GM10266 (cell line): ENCODE data around the gene LRSAM1.

Experiments used
- DNase-seq: peaks from one replicate; pipeline ENCODE4 v3.0.0; 2012; ENCODE audit errors: extremely low spot score
- TF ChIP-seq, protein P1 (sequence below): IDR thresholded peaks from 2 replicates; pipeline ENCODE4 v1.5.1; 2012; ENCODE audit warnings: mild to moderate bottlenecking, low read depth; ENCODE audit not compliant: control insufficient read depth, insufficient read depth; ENCODE audit errors: missing control alignments

Gene LRSAM1

DNA sequence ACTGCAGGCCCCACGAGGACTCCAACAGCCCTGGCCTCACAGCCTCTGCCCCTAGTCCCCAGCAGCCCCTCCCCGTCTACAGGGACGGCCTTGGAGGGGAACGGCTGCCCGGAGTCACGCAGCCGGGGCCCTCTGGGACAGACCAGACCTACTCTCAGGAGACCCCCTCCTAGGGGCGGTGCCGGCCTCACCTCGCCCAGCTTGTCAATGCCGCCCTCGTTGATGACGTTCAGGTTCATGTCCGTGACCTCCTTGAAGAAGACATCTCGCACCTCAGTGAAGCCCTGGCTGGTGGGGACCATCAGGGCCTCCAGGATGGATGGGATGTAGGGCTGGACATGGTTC is 58.6 kb downstream of the LRSAM1 start:
- TF ChIP-seq, protein P1, sequence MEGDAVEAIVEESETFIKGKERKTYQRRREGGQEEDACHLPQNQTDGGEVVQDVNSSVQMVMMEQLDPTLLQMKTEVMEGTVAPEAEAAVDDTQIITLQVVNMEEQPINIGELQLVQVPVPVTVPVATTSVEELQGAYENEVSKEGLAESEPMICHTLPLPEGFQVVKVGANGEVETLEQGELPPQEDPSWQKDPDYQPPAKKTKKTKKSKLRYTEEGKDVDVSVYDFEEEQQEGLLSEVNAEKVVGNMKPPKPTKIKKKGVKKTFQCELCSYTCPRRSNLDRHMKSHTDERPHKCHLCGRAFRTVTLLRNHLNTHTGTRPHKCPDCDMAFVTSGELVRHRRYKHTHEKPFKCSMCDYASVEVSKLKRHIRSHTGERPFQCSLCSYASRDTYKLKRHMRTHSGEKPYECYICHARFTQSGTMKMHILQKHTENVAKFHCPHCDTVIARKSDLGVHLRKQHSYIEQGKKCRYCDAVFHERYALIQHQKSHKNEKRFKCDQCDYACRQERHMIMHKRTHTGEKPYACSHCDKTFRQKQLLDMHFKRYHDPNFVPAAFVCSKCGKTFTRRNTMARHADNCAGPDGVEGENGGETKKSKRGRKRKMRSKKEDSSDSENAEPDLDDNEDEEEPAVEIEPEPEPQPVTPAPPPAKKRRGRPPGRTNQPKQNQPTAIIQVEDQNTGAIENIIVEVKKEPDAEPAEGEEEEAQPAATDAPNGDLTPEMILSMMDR, result no peak
- DNase-seq, result no peak

DNA sequence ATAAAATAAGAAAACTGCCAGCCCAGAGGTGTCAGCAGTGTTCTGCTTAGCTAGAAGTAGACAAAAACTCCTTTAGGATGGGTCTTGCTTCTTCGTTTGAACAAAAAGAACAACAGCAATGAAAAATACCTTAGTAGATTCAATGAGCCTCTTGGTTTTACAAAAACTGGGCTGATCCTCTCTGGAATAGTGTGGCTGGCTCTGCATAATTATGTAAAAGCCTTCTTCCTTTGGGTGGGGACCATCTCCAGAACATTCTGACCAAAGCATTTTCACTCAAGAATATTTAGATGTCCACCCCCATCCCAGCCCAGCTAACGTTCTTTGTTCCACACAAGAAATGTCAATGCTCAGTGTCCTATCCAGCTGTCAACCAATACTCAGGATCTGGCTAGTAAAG is 63.2 kb downstream of the LRSAM1 start:
- no peak for DNase-seq
- TF ChIP-seq, protein P1, result no peak

DNA sequence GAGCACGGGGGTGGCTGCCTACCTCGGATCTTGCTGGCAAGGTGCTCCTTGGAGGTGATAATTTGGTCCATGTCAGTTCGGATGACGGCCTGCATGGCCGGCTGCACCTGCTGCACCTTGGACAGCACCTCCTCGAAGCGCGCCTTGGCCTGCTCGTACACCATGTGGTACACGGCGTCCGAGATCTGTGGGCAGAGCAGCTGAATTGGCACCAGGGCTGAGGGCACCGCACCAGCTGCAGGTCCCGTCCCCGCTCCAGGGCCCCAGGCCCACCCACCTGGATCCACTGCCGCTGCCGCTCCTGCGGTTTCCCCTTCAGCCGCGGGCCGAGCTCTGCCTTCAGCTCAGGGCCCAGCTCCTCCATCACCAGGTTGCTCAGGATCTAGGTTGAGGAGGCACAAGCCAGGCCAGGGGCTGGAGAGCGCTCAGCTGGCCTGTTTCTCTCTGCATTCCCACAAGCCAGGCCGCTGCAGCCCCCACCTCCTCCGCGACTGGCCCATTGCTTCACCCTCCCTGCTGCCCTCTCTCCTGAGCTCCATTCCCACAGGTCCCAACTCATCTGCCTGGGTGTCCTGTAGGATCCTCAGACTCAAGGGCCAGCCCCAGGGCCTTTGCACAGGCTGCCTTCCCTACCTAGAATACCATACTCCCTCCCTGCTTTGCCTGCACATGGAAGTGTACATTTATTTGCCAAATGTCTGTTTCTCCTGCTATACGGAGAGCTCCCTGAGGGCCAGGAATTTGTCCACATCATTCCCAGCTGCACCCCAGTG is 65.7 kb downstream of the LRSAM1 start:
- DNase-seq, result no peak
- TF ChIP-seq, protein P1, result no peak

DNA sequence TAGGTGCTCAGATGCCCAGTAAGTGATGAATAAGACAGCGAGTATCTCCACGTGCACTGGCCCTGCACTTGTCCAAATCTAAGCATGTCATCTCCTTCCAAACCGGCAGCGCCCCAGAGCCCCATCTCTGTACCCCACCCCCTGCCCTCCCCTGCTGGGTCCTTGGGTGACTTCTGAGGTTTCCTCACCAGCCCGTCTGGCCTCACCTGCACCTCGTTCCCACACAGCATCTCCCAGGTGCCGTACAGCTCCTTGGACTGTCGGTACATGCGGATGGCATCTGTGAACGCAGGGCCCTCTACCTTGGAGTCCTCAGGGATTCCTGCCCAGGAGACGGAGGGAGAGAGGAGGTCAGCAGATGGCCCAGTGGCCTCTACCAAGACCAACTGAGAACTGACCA is 66.3 kb downstream of the LRSAM1 start:
- TF ChIP-seq, protein P1, result no peak
- DNase-seq, result no peak

DNA sequence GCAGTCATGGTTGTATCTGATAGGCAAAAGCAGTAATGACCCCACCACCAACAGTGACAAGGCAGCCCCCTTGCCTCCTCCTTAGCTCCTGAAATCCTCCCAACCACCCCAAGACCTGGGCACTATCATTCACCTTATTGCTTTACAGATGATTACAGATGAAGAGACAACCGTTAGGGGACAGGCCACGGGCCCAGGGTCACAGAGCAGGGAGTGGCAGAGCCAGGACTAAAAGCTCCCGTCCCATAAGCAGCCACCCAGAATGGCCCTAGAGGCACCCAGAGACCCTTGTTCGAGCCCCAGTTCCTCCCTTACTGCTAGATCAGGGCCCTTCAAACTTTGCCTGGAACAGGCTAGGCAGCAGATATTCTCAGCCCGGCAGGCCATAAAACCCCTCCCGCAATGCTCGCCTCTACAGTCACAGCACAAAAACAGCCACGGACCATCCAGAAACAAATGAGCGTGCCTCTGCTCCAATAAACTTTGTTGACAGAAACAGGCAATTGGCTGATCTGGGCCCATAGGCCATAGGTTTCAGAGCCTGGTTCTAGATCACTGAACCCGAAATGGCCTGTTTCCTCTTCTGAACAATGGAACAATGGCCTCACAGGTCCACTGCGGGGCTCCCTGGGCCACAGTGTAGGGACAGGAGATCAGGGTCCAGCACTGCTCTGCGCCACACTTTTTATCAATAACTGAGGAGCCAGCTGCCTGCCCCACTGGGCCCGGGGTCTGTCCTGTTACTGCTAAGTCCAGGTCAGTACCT is 67.0 kb downstream of the LRSAM1 start:
- TF ChIP-seq, protein P1, result no peak

DNA sequence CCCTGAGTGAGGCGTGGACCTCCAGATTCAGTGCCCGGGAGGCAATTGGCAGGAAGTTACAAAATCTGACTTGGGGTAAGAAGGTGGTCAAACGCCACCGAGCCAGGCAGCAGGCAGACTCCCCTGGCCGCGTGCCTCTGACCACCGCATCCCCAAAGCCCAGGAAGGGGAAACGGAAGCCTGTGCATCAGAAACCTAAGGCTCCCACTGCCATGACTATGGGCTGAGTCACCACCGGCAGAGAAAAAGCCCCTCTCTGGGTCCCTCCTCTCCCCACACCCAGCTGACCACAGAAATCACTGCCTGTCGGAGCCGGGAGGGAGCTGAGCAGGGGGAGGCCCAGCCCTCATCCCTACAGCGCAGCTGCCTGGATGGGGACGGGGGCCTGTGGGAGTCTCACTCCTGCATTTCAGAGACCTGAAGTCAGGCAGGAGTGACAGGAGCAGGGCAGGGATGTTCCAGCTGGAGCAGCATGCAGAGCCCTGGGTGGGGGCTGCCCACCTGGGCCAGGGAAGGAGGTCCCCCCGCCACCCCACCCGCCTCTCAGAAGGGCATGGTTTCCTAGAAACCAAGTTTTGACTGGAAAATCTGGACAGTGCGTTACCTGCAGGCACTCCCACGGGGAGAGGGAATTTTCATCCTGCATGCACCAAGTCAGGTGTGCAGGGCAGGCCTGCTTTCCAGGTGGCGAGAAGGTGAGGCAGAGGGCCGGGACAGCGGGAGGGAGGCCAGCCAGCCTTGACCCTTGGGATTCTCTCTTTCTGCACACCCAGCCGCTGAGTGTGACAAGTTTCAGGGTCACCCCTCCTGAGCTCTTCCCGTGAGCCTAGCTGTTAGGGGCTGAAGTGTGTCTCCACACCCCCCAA is 68.2 kb downstream of the LRSAM1 start:
- peak; percentile 51 for DNase-seq
- TF ChIP-seq, protein P1, result no peak

More for the DNA sequence above, 67.0 kb downstream of the LRSAM1 start:
- DNase-seq, result no peak
